Fibroblast of the aortic adventitia (primary cell): Measurements from ENCODE around the gene KCNMB1. TPM values are rescaled to one million over a fixed set of nuclear protein-coding genes. Genes with fewer than 3 reads are reported as not detected.

Experiments used
- DNase-seq: peaks from one replicate; pipeline ENCODE4 v3.0.0-alpha.2; 2010; ENCODE audit warnings: low read depth
- H3K4me3 ChIP-seq: 2 replicates; pipeline ENCODE4 v1.5.1; 2011; ENCODE audit warnings: low read depth, mild to moderate bottlenecking, control low read depth, low read length, moderate library complexity
- CTCF ChIP-seq: IDR thresholded peaks from 2 replicates; pipeline ENCODE4 v1.5.1; 2011; ENCODE audit warnings: mild to moderate bottlenecking, low read length, control low read depth, inconsistent platforms; ENCODE audit not compliant: insufficient read depth
- total RNA-seq: library from RNA; depleted of rRNA; stranded (reverse); fragments of >200 nt; gene quantifications from 2 replicates; pipeline ENCODE4 v1.2.3, GENCODE V29; 2012; ENCODE audit warnings: low replicate concordance

The KCNMB1 gene
- total RNA-seq, 1 donor, result not detected

- no peak overlapping the region for H3K4me3 ChIP-seq
- no peak for TF ChIP-seq CTCF
- no peak for DNase-seq
Observed at GRCh38 chr5:170362102-170362501, 27.1 kb downstream of the KCNMB1 start.

DNA sequence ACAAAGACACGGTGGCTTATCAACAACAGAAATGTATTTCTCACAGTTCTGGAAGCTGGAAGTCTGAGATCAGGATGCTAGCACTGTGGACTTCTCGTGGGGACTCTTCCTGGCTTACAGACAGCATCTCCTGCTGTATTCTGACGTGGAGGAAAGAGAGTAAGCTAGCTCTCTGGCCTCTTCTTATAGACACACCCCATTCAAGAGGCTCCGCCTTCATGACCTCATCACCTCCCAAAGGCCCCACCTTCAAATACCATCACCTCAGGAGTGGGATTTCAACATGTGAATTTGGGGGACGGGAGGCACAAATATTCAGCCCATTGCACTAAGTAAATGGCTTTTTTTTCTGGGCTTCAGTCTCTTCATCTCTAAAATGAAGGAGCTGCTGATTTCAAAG, 27.6 kb downstream of the KCNMB1 start:
- TF ChIP-seq CTCF, result no peak
- no peak for DNase-seq

DNA sequence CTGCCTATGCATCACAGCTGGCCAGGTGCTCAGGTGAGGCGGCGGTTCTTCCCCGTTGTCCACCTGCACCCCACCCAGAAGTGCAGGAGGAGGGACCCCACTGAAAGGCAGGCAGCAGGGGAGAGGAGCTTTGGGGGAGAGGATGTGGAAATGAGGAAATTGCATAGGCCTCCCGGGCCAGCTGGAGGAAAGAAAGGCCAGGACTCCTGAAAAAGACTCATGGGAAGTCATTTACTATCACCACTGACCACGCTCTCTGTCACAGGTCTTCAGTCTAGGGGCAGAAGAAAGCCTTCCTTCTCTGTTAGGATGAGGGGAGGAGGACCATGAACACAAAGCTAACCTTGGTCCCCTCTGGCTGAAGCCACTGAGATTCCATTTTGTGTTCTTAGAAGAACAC, 28.1 kb downstream of the KCNMB1 start:
- H3K4me3 ChIP-seq, result no peak overlapping the region
- TF ChIP-seq CTCF, result no peak
- DNase-seq, result no peak

More for the DNA sequence above, 27.6 kb downstream of the KCNMB1 start:
- H3K4me3 ChIP-seq, result no peak overlapping the region

- H3K4me3 ChIP-seq, result no peak overlapping the region
- TF ChIP-seq CTCF, result no peak
- no peak for DNase-seq
Observed at GRCh38 chr5:170360709-170361108, 28.5 kb downstream of the KCNMB1 start.

DNA sequence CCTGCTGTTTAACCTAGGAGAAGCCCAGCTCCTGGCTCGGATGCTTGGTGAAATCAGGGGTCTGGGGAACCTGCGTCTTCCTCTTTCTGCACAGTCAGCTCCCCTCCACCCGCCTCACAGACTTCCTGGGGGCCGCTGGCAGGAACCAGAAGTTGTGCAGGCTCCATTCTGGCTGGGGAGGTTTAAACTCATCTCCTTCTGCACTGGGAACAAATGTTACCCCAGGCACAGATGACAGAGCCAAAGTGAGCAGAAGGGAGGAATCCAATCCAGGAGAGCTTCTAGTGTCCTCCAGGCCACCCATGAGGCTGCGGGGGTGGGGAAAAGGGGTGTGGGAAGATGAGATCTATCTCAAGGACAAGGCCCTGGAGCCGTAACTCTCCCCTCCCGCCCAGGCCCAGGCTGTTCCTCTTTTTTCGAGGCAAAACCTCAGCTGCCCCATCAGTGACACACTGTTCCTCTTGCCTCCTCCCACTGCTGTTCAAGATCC, 31.2 kb downstream of the KCNMB1 start:
- DNase-seq, result no peak
- no peak overlapping the region for H3K4me3 ChIP-seq
- TF ChIP-seq CTCF, result no peak

DNA sequence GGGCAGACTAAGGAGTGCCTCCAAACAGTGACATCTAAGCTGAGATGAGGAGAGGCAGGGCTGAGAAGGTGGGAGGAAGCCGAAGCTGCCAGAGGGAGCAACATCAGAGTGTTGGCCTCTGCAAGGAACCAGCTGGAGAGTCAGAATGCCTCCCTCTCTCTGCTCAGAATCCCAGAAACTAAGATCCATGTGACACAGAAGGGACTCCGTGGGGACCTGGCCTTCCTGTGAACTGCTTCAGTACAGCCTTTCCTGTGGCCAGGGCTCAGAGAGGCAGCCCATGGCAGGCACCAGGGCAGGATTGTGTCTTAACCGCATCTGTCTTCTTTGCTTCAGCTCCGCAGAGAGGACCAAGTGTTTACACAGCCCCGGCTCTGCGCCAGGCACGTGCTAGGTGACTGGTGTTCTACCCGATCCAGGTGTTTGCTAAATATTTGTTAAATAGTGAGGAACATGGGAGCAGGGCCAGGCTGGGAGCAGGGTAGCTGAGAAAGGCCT, 33.5 kb downstream of the KCNMB1 start:
- no peak for DNase-seq
- no peak for TF ChIP-seq CTCF
- no peak overlapping the region for H3K4me3 ChIP-seq

DNA sequence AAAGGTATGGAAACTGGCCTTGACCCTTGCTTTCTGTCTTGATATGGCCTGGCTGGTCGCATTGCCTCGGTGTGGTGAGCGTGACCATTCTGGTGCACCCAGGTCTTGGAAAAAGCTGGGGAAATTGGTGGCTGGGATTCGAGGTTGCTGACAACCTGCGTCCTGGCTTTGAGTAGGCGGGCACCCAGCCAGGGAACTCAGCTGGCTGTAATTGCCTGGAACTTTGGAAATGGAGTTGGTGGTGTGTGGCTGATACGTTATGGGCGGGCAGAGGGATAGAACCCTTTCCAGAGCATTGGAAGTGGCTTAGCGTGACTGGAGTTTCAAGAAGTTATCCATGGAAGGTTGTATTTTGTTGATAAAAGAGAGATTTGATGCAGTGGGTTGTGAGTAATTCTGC, 35.2 kb downstream of the KCNMB1 start:
- DNase-seq, result no peak
- no peak for TF ChIP-seq CTCF
- no peak overlapping the region for H3K4me3 ChIP-seq
